Measurements from ENCODE around the gene ECEL1.
"Not testable (repeated sequence)": the region's sequence is repeated elsewhere in the genome, so short reads cannot be mapped to it uniquely, and the experiment has no call there.

Gene ECEL1

DNA sequence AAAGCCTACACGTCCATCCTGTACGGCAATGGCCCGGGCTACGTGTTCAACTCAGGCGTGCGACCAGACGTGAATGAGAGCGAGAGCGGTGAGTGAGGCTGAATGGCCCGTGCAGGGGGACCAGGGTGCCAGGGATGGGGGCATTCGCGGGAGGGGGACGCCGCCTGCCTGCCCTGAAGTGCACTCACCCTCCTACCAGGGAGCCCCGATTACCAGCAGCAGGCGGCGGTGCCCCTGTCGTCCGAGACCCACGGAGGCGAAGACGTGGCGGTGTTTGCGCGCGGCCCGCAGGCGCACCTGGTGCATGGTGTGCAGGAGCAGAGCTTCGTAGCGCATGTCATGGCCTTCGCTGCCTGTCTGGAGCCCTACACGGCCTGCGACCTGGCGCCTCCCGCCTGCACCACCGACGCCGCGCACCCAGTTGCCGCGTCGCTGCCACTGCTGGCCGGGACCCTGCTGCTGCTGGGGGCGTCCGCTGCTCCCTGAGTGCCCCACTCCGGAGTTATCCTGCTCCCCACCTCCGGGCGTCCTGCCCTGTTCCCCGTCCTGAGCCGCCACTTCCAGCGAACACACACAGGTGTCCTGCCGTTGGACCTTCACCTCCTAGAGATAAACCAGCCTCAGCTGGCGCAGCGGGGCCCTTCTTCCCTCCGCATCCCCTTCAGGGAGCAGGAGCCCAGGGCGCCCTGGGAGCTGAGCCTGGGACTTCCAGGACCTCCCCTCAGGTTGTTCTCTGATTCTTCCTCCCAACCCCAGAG lies 28.8 kb downstream of the ECEL1 start:
- no peak for DNase-seq (ENCODE audit: low spot score)

DNA sequence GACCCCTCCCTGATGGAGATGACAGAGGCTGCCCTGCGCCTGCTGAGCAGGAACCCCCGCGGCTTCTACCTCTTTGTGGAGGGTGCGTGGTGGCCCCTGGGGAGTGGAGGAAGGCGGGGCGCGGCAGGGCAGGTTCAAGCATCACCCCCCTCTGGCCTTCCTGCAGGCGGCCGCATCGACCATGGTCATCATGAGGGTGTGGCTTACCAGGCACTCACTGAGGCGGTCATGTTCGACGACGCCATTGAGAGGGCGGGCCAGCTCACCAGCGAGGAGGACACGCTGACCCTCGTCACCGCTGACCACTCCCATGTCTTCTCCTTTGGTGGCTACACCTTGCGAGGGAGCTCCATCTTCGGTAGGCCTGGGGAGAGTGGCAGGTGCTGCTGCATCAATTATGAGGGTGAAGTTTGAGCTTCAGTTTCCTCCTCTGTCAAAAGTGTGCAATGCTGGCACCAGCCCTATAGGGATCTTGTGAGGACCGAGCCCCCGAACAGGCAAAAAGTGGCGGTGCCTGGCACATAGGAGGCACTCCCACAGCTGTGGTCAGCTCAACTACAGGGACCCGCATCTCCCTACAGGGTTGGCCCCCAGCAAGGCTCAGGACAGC lies 29.5 kb downstream of the ECEL1 start:
- no peak for DNase-seq (ENCODE audit: low spot score)

DNA sequence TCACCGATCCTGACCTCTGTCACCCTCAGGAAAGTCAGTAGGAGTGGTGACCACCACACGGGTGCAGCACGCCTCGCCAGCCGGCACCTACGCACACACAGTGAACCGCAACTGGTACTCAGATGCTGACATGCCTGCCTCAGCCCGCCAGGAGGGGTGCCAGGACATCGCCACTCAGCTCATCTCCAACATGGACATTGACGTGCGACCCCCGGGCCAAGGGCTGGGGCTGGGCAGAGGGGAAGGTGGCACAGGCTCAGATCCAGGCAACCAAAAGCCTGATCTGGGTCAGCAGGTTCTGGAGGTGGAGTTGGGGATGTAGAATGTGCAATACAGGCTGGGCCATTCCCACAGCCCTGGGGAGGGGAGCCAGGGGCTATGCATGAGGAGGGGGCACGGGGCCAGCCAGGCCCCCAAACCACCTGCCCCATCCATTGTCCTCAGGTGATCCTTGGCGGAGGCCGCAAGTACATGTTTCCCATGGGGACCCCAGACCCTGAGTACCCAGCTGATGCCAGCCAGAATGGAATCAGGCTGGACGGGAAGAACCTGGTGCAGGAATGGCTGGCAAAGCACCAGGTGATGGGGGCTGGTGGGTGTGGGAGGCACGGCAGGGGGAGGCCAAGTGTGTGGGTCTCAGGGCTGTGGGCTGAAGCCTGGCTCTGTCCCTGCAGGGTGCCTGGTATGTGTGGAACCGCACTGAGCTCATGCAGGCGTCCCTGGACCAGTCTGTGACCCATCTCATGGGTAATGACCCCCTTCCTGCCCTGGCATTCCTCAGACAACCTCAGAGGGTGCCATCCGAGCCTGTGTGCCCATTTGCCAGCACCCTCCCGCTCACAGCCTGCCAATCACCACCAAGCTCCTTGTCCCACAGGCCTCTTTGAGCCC lies 30.3 kb downstream of the ECEL1 start:
- DNase-seq (ENCODE audit: low spot score) = no peak

DNA sequence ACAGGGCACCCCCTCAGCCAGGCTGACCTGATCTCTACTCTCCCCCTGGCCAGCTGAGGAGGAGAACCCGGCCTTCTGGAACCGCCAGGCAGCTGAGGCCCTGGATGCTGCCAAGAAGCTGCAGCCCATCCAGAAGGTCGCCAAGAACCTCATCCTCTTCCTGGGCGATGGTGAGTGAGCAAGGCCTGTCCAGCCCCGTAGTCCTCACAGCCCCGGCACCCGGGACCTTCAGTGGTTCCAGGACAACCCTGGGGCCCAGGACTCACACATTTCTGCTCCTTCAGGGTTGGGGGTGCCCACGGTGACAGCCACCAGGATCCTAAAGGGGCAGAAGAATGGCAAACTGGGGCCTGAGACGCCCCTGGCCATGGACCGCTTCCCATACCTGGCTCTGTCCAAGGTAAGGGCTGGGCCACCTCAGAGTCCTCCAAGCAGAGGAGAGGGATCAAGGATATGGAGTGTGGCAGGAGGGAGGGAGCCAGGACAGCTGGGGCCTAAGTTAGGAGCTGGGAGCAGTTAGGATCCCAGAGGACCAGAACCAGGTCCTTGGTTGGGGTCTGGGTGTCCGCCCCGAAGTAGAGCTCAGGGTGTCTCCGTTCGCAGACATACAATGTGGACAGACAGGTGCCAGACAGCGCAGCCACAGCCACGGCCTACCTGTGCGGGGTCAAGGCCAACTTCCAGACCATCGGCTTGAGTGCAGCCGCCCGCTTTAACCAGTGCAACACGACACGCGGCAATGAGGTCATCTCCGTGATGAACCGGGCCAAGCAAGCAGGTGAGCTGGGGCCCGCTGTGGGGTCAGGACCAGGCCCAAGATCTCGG lies 31.1 kb downstream of the ECEL1 start:
- no peak for DNase-seq (ENCODE audit: low spot score)

DNA sequence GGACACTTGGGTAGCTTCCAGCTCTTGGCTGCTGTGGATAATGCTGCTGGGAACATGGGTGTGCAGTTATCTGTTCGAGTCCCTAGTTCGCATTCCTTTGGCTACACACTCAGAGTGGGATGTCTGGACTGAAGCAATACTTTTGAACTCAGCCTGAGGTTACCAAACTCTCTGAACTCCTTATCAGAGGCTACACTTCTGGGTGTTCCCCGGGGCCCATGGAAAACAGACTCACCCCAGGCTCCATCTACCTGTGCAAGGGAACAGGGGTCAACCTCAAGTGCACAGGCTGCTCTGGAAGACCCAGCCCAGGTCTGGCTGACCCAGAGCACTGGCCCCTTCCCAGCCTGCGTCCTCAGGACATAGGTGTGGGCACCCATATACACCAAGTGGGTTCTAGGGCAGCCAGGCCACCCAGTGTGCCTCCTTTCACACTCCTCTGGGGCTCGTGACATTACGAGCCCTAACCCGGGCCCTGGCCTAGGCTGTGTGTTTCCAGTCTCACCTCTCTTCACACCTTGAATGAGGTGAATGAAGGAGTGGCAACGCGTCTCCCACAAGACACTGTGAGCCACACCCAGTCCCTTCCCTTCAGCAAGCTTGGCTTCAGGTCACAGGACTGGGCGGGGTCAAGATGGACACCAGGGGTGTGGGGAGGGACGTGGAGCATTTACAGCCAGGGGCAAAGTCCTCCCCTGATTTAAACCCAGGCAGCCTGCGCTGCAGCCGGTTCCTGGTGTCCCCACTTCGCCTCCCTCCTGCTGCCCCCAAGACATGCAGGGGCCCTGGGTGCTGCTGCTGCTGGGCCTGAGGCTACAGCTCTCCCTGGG lies 32.0 kb downstream of the ECEL1 start, which contains the start of gene ALPI:
Gene ALPI, plus strand, starts transcription at position 728 of the 830 bp plus-strand sequence. Its CDS starts 47 bp downstream, at position 775.
- no peak for DNase-seq (ENCODE audit: low spot score)

DNA sequence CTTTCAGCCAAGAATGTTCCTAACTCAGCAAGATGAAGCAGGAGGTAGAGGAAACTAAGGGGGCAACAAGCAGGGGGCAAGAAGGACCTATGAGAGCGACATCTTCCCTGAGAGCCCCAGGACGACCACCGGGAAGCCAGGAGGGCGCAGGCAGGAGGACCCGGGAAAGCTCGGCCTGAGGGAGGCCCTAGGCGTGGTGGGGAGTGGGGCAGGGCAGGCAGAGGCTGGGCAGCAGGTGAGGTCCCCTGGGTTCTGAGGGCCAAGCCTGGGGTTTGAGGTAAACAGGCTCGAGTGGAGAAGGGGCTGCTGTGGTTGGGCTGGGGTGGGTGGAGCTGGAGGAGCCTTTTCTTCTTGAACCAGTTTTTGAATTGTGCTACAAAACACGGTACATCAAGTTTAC lies 33.0 kb downstream of the ECEL1 start:
- DNase-seq (ENCODE audit: low spot score) = no peak

DNA sequence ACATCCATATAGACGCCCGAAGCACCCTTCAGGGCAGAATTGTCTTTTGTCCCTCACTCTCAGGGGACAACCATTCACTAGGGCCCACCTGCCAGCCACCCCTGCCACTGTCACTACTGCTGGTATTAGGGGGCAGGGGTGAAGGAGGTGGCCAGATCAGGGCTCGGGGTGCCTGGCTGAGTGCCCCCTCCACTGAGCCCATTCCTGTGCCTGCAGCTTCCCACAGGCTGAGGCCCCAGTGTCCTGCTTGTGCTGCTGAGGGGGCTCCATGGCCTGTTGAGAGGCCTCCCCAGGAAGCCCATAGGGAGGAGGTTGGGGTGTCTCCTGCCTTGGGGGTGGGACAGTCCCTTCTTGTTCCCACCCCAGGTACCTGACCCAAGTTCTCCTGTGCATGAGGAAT lies 36.0 kb downstream of the ECEL1 start:
- DNase-seq (ENCODE audit: low spot score) = not testable (repeated sequence)

DNA sequence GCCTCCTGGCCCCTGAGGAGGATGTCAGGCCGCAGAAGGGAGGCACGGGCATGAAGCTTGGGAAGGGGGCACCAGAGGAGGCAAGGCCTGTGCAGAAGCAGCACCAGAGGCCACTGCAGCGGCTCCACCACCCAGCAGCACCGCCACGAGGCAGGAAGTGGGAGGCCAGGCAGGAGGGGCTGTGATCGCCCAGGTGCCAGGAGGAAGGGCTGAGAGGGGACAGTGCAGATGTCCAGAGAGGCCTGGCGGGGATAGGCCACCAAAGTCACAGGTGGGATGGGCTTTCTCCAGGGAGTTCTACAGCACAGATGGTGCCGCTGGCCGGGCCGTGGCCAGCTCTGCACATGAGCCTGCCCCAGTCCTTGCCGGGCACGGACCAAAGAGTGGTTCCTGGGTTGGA lies 37.7 kb downstream of the ECEL1 start:
- no peak for DNase-seq (ENCODE audit: low spot score)

DNA sequence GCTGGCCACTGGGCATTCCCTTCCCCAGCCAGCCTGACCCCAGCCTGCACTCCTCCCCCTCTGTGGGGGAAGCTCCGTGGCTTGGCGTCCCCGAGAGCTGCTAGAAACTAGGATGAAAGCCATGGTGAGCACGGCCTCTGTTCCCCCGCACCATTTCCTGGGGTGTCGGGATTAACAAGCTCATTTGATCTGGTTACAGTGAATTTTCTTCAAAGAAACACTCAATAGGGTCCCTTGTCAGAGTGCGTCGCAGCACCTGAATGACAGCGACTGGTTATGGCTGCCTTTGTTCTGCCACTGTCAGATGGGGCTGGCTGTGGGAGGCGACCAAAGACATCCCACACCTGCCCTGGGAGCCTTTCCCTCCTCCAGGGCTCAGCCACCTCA lies 39.3 kb downstream of the ECEL1 start:
- no peak for DNase-seq (ENCODE audit: low spot score)

DNA sequence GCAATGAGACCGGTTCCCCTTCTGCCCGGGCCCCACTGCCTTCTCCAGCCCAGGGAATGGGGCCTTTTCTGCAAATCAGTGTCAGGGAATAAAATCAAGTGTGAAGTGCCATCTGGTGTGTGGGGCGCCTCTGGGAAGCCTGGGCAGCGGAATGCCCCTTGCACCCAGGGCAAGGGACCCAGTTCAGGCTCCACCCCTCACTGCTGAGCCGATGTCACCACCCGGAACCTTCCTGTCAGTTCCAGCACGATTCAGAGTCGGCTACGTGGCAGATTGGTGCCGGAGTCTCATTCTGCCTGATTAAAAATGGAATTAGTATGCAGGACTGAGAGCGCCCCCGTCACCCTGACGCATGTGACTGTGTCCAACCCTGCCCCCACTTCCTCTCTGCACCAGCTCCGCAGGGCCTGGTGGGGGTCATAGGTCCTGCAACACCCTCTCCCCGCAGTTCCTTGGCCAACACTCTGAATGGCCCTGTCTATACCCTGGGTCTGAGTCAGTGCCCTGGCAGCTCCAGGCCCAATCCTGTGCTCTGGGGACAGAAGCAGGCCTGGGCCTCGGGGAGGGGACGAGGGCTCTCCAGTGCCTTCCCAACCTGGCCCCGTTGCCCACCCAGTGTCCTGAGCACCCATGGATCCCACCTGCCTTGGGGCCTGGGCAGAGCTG lies 39.9 kb downstream of the ECEL1 start:
- no peak for DNase-seq (ENCODE audit: low spot score)

DNA sequence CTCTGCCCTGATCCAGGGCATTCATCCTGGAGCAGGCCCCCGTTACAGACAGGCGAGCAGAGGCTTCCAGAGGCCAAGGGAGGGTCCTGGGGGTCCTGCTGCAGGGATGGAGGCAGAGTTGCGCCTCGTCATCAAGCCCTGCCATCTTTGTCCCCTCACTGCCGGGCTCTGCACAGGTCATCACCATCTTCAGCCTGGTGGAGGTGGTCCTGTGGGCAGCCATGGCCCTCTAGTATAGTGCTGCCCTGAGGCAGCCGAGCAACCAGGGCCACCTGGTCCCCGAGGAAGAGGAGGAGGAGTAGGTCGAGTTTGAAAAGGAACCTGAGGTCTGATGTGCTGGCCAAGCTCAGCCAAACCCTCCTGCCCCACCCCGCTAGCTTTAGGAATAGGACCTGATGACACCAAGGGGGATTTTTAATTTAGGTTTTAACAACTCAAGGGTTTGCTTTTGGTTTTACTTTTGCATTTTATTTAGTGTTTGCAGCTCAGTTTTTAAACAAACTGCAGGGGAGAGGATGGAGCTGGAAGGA lies 40.5 kb downstream of the ECEL1 start:
- no peak for DNase-seq (ENCODE audit: low spot score)

DNA sequence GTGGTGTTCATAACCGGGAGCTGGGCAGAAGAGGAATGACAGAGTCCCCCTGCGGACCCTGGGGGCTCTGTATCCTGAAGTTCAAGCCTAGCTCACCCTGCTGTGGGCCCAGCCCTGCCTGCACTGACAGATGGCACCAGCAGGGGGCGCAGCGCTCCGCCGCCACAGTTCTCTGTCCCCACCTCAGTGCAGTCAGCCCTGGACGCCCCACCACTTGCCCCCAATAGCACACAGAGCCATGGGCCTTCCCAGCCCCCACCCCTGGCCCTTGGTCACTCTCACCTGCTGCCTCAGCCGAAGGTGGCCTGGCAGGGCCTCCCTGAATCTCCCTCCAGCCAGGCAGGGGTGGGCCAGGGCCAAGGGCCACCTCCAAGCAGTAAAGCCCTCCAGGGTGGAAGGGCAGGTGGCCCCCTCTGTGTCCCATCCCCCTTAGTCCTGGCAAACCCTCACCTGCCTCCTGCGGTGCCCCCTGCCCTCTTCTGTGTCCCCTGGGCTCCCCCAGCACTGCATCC lies 41.3 kb downstream of the ECEL1 start:
- DNase-seq (ENCODE audit: low spot score) = not testable (repeated sequence)

DNA sequence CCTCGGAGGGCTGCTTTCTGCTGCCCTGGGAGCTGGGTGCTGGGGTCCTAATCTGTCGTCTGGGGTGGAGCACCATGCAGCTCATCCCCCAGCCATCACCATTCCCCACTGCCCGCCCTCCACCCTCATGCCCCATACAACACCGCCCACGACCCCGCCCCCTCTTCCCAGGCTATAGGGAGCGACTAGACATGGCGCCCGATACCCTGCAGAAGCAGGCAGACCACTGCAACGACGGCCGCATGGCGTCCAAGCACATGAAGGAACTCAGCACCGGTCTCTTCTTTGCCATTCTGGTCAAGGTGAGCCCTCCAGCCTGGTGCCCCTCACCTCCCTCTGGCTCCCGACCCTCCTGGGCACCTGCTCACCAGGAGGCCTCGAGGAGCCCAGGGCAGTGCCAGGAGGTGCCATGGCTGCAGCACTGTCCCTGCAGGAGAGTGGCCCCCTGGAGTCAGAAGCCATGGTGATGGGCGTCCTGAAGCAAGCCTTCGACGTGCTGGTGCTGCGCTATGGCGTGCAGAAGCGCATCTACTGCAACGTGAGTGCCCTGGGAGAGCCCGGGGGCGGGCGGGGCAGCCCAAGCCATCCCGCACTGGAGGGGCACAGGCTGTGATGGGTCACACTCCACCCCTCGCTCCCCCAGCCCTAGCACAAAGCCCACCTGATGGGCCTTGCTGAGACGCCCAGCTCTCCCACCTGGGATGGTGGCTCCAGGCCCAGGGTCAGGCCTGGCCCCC lies 42.3 kb downstream of the ECEL1 start:
- not testable (repeated sequence) for DNase-seq (ENCODE audit: low spot score)

DNA sequence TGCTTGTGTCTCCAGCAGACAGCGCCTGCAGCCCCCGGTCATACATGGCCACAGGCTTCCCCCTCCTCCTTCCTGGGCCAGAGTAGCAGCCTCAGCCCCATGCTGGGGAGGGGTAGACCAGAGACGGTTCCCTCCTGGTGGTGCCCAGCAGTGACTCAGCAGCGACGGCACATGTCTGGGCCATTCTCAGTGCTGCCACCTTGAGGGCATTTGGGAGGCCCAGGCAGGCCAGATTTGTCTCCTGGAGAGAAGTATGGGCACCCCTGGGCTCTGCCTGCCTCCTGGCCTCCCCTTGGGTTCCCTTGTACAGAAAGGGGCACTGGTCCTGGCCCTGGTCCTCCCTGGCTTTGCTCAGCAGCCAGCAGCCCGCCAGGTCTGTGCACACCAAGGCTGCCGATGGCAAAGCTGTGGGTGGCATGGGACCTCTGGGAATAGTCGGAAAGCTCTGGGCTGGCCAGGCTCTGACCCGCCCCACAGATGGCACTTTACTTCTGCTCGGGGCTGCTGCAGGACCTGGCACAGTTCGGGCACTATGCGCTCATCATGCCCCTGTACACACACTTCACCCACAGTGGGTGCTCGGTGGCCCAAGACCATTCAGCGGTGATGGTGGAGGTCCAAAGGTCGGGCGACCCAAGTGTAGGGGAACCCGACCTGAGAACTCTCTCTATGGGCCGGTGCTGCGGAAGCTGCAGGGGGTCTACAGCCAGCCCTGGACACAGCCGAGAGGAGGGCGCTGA lies 43.1 kb downstream of the ECEL1 start:
- peak; percentile 45 for DNase-seq (ENCODE audit: low spot score)

DNA sequence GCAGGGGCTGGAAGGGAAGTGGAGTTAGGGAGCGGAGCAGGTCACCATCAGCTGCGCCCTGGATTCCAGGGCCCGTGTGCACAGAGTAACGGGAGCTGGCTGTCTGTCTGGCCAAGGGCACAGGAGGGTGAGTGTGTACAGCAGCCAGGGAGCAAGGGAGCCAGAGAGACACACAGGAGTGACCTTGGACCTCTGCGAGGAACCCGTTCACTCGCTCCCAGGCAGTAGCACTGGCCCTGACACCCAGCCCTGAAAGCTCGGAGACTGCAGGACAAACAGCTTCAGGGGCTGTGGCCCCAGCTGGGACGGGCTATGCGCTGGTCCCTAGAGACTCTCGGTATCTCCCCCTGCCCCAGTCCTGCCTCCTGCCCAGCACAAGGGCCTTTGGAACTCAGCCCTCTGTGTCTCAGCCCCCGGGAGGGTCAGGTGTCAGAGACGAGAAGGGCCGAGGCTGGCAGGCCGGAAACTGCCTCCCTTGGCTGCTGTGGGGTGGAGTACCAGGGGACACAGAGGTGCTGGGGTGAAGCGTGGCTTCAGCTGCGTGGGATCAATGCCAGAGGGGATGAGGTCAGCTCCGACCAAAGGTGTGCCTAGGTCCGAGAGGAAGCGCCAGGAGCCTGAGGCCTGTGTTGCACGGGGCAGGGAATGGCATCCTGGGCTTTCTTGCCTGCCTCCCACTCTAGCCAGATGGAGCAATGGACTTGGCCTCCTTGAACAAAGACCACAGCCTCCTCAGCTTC lies 43.8 kb downstream of the ECEL1 start:
- DNase-seq (ENCODE audit: low spot score) = not testable (repeated sequence)

DNA sequence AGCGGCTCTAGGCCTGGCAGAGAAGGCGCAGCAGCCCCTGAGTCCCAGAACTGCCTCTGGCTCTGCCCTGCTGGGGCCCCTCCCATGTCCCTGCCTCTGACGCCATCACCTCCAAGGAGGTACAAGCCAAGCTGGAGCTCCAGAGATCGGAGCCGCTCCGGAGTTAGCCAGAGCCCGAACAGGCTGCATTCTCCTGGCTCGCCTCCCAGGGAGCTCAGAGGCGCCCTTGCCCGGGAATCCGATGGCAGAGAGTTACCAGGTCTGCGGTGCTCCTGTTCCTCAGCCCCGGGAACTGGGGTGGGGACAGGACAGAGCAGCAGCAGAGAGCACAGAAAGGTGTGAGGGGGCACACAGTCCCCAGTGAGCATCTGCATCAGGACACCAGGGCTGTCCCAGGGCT lies 44.6 kb downstream of the ECEL1 start:
- DNase-seq (ENCODE audit: low spot score) = not testable (repeated sequence)

DNA sequence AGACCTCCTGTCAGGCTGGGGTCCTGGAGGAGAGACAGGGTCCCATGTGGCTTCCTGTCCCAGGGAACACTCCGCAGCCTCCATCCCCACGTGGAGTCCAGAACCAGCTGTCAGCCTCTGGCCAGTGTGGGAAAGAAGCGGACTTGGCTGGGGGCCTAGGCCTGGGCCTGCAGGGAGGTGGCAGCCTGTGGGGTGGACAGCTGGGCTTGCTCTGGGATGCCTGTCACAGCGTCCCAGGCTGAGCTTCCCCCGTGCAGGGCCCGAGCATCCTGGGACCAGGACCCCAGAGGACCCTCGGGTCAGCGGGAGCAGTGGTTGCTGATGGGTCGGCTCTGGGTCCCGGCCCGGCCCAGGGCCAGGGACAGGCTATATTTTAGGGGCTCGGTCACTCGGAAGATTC lies 45.2 kb downstream of the ECEL1 start:
- DNase-seq (ENCODE audit: low spot score) = not testable (repeated sequence)

DNA sequence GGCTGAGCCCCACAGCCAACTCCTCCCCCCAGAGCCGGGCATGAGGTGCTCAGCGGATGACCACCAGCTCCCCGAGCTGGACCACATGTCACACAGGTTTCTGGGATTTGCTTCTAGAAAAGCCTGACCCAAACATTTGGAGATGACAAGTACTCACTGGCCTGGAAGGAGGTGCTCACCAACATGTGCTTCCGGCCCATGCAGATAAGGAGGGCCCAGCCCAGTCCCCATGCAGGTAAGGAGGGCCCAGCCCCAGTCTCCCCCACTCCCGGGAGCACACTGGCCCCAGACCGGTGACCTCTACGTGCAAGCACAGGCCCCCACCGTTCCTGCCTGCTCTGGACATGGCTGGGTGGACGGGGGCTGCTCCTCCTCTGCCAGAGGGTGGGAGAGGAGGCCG lies 45.7 kb downstream of the ECEL1 start:
- not testable (repeated sequence) for DNase-seq (ENCODE audit: low spot score)

Data from CD4-positive, alpha-beta T cell treated with Interleukin-6 at 100 ng/mL for 8 hours (primary cell).